ENCODE results near the gene AGAP5. TPM values are rescaled to one million over a fixed set of nuclear protein-coding genes. Genes with fewer than 3 reads are reported as not detected.

The AGAP5 gene
- total and polyA plus RNA-seq, 9 of the 15 experiments (the other 6 are each of a cell fraction or from before 2014, with no cell fraction given) = 0.32 to 7.5 (median 5.3) TPM

DNA sequence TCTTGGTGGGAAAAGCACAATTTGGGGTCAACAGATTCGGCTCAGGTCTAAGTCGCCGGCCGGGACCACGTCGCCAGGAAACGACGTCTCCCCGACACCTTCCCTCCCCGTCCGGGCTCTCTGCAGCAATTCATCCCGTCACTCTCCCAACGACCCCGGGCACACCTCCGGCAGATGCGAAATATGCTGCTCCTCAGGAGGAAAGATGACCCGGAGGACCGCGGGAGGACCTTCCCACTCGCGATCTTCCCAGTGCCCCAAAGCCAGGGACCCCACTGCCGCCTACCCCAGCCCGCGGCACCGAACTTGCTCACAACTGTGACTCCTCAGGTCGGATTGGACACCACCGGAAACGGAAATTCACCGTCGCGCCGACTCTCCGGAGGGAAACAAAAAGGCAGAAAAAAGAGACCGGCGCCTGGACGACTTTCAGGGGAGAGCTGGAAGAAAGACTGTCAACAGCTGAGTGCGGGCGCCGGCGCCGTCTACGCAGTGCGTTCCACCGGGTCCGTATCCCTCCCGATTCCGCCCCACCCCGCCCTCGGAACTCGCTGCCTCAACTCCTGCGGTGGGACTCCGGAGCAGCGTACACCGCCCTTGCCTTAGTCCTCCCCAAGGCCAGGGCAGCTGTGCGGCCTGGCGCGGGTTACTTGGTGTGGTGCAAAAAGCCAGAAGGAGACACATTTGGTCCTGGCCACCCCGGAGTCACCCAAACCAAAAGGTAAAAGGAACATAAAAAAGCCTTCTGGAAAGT lies 32.4 kb upstream of the AGAP5 start (continued):
- TF ChIP-seq ZNF639 (CRISPR knock-in tag; conservative IDR thresholded peaks at IDR 0.05 in 1 of 2, IDR thresholded peaks at IDR 0.05 in 1 of 2) = peak in 1 of 2 experiments; percentile 83; a peak in 2 of 4 replicates
- TF ChIP-seq SIX5 (IDR thresholded peaks at IDR 0.05; ENCODE audit: borderline replicate concordance in 1 of 2, insufficient read depth in 1 of 2, low read depth in 1 of 2, low read length in 2 of 2) = peak; percentile 60 to 65; a peak in 3 of 4 replicates
- no peak for TF ChIP-seq HOXB6 (CRISPR knock-in tag; IDR thresholded peaks at IDR 0.05; ENCODE audit: borderline replicate concordance)
- TF ChIP-seq ILF3 (IDR thresholded peaks at IDR 0.05; ENCODE audit: borderline replicate concordance) = no peak
- no peak for TF ChIP-seq ELF4 (CRISPR knock-in tag; IDR thresholded peaks at IDR 0.05)
- no peak for TF ChIP-seq ZNF3 (CRISPR knock-in tag; IDR thresholded peaks at IDR 0.05)
- TF ChIP-seq XRCC4 (IDR thresholded peaks at IDR 0.05; ENCODE audit: extremely low read depth, insufficient read depth, insufficient read length) = no peak
- no peak for TF ChIP-seq MED1 (CRISPR knock-in tag; IDR thresholded peaks at IDR 0.05; ENCODE audit: borderline replicate concordance)
- peak; percentile 71 for TF ChIP-seq NFATC3 (IDR thresholded peaks at IDR 0.05)
- peak; percentile 99 for TF ChIP-seq GTF2E2 (tag; IDR thresholded peaks at IDR 0.05)
- TF ChIP-seq RBM34 (IDR thresholded peaks at IDR 0.05; ENCODE audit: borderline replicate concordance, insufficient read depth, low read length) = no peak
- TF ChIP-seq TAF15 (IDR thresholded peaks at IDR 0.05; ENCODE audit: low read depth, low read length) = peak; percentile 59; the same call in 1 of the 2 replicates
- TF ChIP-seq POLR2H (tag; IDR thresholded peaks at IDR 0.05; ENCODE audit: low read depth) = peak; percentile 37; the same call in 1 of the 2 replicates
- TF ChIP-seq TRIM24 (IDR thresholded peaks at IDR 0.05) = peak in 1 of 2 experiments; percentile 99; a peak in 2 of 4 replicates
- peak; percentile 55; the same call in 1 of the 2 replicates for TF ChIP-seq MEF2D (tag; conservative IDR thresholded peaks at IDR 0.05; ENCODE audit: low read depth)
- TF ChIP-seq MEIS2 (IDR thresholded peaks at IDR 0.05; ENCODE audit: partially characterized antibody) = peak; percentile 17
- 0 out of 2 replicates have a peak, but pooled peaks have one; percentile 56 for TF ChIP-seq CHAMP1 (IDR thresholded peaks at IDR 0.05)
- no peak; the same call in 1 of the 2 replicates for TF ChIP-seq GTF2F1 (IDR thresholded peaks at IDR 0.05; ENCODE audit: low read depth, low read length)
- peak; percentile 81; the same call in 1 of the 2 replicates for TF ChIP-seq KAT7 (CRISPR knock-in tag; IDR thresholded peaks at IDR 0.05; ENCODE audit: borderline replicate concordance)
- no peak for TF ChIP-seq MTF1 (CRISPR knock-in tag; IDR thresholded peaks at IDR 0.05; ENCODE audit: borderline replicate concordance)
- peak; percentile 76; the same call in 1 of the 2 replicates for TF ChIP-seq ZHX1 (conservative IDR thresholded peaks at IDR 0.05; ENCODE audit: low read length)
